ACC112 (cell line): ENCODE measurements around the gene EIF5.

ENCODE experiments used
- H2AFZ ChIP-seq: fragments of 200-600 bp; sonication (generic); one replicate; pipeline ENCODE4 v1.6.0; 2017; ENCODE audit warnings: antibody characterized with exemption, low read length; ENCODE audit not compliant: unreplicated experiment
- H3K27ac ChIP-seq: fragments of 200-600 bp; sonication (generic); 2 replicates; pipeline ENCODE4 v1.5.1; 2014; ENCODE audit warnings: low read depth, mild to moderate bottlenecking, antibody characterized with exemption, low read length, moderate library complexity
- H3K27me3 ChIP-seq: fragments of 200-600 bp; sonication (generic); 2 replicates; pipeline ENCODE4 v1.6.1; 2014; ENCODE audit warnings: mild to moderate bottlenecking, antibody characterized with exemption, low read length, moderate library complexity, mixed read lengths; ENCODE audit not compliant: insufficient read depth
- H3K36me3 ChIP-seq: fragments of 200-600 bp; sonication (generic); 2 replicates; pipeline ENCODE4 v1.6.1; 2016; ENCODE audit warnings: mild to moderate bottlenecking, antibody characterized with exemption, low read length, moderate library complexity, mixed read lengths; ENCODE audit not compliant: insufficient read depth
- H3K4me1 ChIP-seq: fragments of 200-600 bp; sonication (generic); one replicate; pipeline ENCODE4 v1.6.1; 2016; ENCODE audit warnings: low read length, mixed read lengths; ENCODE audit not compliant: insufficient read depth, unreplicated experiment, control insufficient read depth
- H3K4me3 ChIP-seq: fragments of 200-600 bp; sonication (generic); 2 replicates; pipeline ENCODE4 v1.5.1; 2014; ENCODE audit warnings: mild to moderate bottlenecking, low read depth, low read length
- H3K79me2 ChIP-seq: fragments of 200-600 bp; sonication (generic); one replicate; pipeline ENCODE4 v1.6.0; 2016; ENCODE audit warnings: low read length; ENCODE audit not compliant: control insufficient read depth, unreplicated experiment, insufficient read depth

The EIF5 gene

GRCh38 chr14:103333754-103334643, at the start of gene EIF5:
TSS of gene EIF5 (plus strand) at chr14:103334237. CDS start at chr14:103335861, 1,624 bp downstream.
- Histone ChIP-seq H3K27ac (peak within 1 kb of the TSS; percentile 97), H3K79me2 (peaks cover 57% of the 10 kb centered on the region), H3K36me3 (peaks cover 42% of the 10 kb centered on the region), H2AFZ (peak within 1 kb of the TSS; percentile 70), H3K4me3 (peak within 1 kb of the TSS; percentile 90), H3K27me3 (no peaks in the 10 kb centered on the region), H3K4me1 (peaks cover 25% of the 10 kb centered on the region)

- Histone ChIP-seq H2AFZ (no peak overlapping the region), H3K27ac (no peak overlapping the region), H3K27me3 (peaks cover 6% of the 10 kb centered on the region), H3K36me3 (no peaks in the 10 kb centered on the region), H3K4me3 (no peak overlapping the region), H3K79me2 (no peaks in the 10 kb centered on the region), H3K4me1 (peaks cover 10% of the 10 kb centered on the region)
Measured at GRCh38 chr14:103284574-103285467, 49.2 kb upstream of the EIF5 start.

- Histone ChIP-seq H3K79me2 (no peaks in the 10 kb centered on the region), H3K27ac (no peak overlapping the region), H3K27me3 (peaks cover 6% of the 10 kb centered on the region; the same call in 1 of the 2 replicates)
Measured at GRCh38 chr14:103286460-103286859, 47.6 kb upstream of the EIF5 start.

GRCh38 chr14:103286968-103287850, 46.8 kb upstream of the EIF5 start:
- no peak overlapping the region for H3K4me3 ChIP-seq
- no peak overlapping the region for H3K27ac ChIP-seq
- H2AFZ ChIP-seq = no peak overlapping the region
- H3K27me3 ChIP-seq = peaks cover 6% of the 10 kb centered on the region; the same call in 1 of the 2 replicates
- H3K4me1 ChIP-seq = peaks cover 10% of the 10 kb centered on the region
- no peaks in the 10 kb centered on the region for H3K79me2 ChIP-seq
- no peaks in the 10 kb centered on the region for H3K36me3 ChIP-seq

More at GRCh38 chr14:103286460-103286859, 47.6 kb upstream of the EIF5 start:
- Histone ChIP-seq H3K4me3 (no peak overlapping the region), H2AFZ (no peak overlapping the region), H3K36me3 (no peaks in the 10 kb centered on the region), H3K4me1 (peaks cover 10% of the 10 kb centered on the region)

- Histone ChIP-seq H2AFZ (no peak overlapping the region), H3K79me2 (no peaks in the 10 kb centered on the region), H3K36me3 (no peaks in the 10 kb centered on the region), H3K27me3 (peaks cover 6% of the 10 kb centered on the region; the same call in 1 of the 2 replicates), H3K27ac (no peak overlapping the region), H3K4me3 (no peak overlapping the region), H3K4me1 (peaks cover 10% of the 10 kb centered on the region)
Measured at GRCh38 chr14:103288076-103288766, 45.8 kb upstream of the EIF5 start.

GRCh38 chr14:103290056-103290455, 44.0 kb upstream of the EIF5 start:
- Histone ChIP-seq H3K27ac (no peak overlapping the region), H3K4me1 (peaks cover 2% of the 10 kb centered on the region), H3K79me2 (no peaks in the 10 kb centered on the region), H3K4me3 (no peak overlapping the region), H3K27me3 (peaks cover 6% of the 10 kb centered on the region; the same call in 1 of the 2 replicates), H2AFZ (no peak overlapping the region), H3K36me3 (no peaks in the 10 kb centered on the region)

GRCh38 chr14:103290494-103290893, 43.5 kb upstream of the EIF5 start:
- H2AFZ ChIP-seq = no peak overlapping the region
- H3K79me2 ChIP-seq = no peaks in the 10 kb centered on the region
- H3K4me3 ChIP-seq = no peak overlapping the region
- H3K4me1 ChIP-seq = no peaks in the 10 kb centered on the region
- H3K36me3 ChIP-seq = no peaks in the 10 kb centered on the region
- no peak overlapping the region for H3K27ac ChIP-seq
- H3K27me3 ChIP-seq = peaks cover 6% of the 10 kb centered on the region; the same call in 1 of the 2 replicates

GRCh38 chr14:103290961-103291360, 43.1 kb upstream of the EIF5 start:
- Histone ChIP-seq H3K79me2 (no peaks in the 10 kb centered on the region), H3K4me1 (peaks cover 3% of the 10 kb centered on the region), H3K27me3 (peaks cover 6% of the 10 kb centered on the region; the same call in 1 of the 2 replicates), H2AFZ (no peak overlapping the region), H3K36me3 (no peaks in the 10 kb centered on the region), H3K4me3 (no peak overlapping the region), H3K27ac (no peak overlapping the region)

- Histone ChIP-seq H3K4me3 (no peak overlapping the region), H3K79me2 (no peaks in the 10 kb centered on the region), H3K27ac (no peak overlapping the region), H3K27me3 (0 out of 2 replicates have a peak, but pooled peaks cover 6% of the 10 kb centered on the region), H3K36me3 (no peaks in the 10 kb centered on the region), H3K4me1 (peaks cover 5% of the 10 kb centered on the region), H2AFZ (no peak overlapping the region)
Measured at GRCh38 chr14:103292426-103293374, 41.3 kb upstream of the EIF5 start.
